NCI-H146 treated with DMSO at 0.1 percent for 48 hours (cell line): ENCODE measurements around the gene TRNP1.

ENCODE experiments used
- DNase-seq: peaks from one replicate; lab custom pipeline; 2025; ENCODE audit not compliant: unreplicated experiment; lab: John Stamatoyannopoulos, UW

The TRNP1 gene

GRCh38 chr1:27025718-27026117 is 32.2 kb downstream of the TRNP1 start:
- no peak for DNase-seq

- peak; percentile 82 for DNase-seq
Measured at GRCh38 chr1:27026621-27027574, 33.4 kb downstream of the TRNP1 start.

- DNase-seq, result peak; percentile 64
Measured at GRCh38 chr1:27027575-27028250, 34.2 kb downstream of the TRNP1 start.

GRCh38 chr1:27029517-27029916 is 36.0 kb downstream of the TRNP1 start:
- no peak for DNase-seq

- DNase-seq, result no peak
Measured at GRCh38 chr1:27031235-27032118, 38.0 kb downstream of the TRNP1 start.

- DNase-seq, result no peak
Measured at GRCh38 chr1:27032119-27032461, 38.6 kb downstream of the TRNP1 start.

GRCh38 chr1:27033043-27033746 is 39.7 kb downstream of the TRNP1 start:
- DNase-seq, result no peak

- no peak for DNase-seq
Measured at GRCh38 chr1:27035344-27035743, 41.9 kb downstream of the TRNP1 start.

GRCh38 chr1:27036718-27037117 is 43.2 kb downstream of the TRNP1 start:
- DNase-seq, result no peak

GRCh38 chr1:27037518-27037917 is 44.0 kb downstream of the TRNP1 start:
- DNase-seq, result no peak

GRCh38 chr1:27038020-27038419 is 44.5 kb downstream of the TRNP1 start:
- DNase-seq, result no peak

GRCh38 chr1:27042670-27043069 is 49.2 kb downstream of the TRNP1 start:
- DNase-seq, result peak; percentile 55

GRCh38 chr1:27044613-27045151 is 51.2 kb downstream of the TRNP1 start:
- peak; percentile 26 for DNase-seq

GRCh38 chr1:27045973-27046558 is 52.6 kb downstream of the TRNP1 start:
- no peak for DNase-seq

- DNase-seq, result no peak
Measured at GRCh38 chr1:27047914-27048313, 54.4 kb downstream of the TRNP1 start.

- no peak for DNase-seq
Measured at GRCh38 chr1:27049100-27049499, 55.6 kb downstream of the TRNP1 start.

- DNase-seq, result no peak
Measured at GRCh38 chr1:27049607-27050006, 56.1 kb downstream of the TRNP1 start.
